Melanocyte of skin (primary cell): ENCODE data around the gene CLCA1. TPM values are rescaled to one million over a fixed set of nuclear protein-coding genes. Genes with fewer than 3 reads are reported as not detected.

Source experiments
- total RNA-seq, 2 donors: library from RNA; depleted of rRNA; stranded (reverse); fragments of >200 nt; gene quantifications; 2 replicates each; pipeline ENCODE4 v1.2.3, GENCODE V29; 2012

The CLCA1 gene, protein sequence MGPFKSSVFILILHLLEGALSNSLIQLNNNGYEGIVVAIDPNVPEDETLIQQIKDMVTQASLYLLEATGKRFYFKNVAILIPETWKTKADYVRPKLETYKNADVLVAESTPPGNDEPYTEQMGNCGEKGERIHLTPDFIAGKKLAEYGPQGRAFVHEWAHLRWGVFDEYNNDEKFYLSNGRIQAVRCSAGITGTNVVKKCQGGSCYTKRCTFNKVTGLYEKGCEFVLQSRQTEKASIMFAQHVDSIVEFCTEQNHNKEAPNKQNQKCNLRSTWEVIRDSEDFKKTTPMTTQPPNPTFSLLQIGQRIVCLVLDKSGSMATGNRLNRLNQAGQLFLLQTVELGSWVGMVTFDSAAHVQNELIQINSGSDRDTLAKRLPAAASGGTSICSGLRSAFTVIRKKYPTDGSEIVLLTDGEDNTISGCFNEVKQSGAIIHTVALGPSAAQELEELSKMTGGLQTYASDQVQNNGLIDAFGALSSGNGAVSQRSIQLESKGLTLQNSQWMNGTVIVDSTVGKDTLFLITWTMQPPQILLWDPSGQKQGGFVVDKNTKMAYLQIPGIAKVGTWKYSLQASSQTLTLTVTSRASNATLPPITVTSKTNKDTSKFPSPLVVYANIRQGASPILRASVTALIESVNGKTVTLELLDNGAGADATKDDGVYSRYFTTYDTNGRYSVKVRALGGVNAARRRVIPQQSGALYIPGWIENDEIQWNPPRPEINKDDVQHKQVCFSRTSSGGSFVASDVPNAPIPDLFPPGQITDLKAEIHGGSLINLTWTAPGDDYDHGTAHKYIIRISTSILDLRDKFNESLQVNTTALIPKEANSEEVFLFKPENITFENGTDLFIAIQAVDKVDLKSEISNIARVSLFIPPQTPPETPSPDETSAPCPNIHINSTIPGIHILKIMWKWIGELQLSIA
- total RNA-seq, result not detected

GRCh38 chr1:86468501-86468977 is at the start of gene CLCA1:
Gene CLCA1 (plus strand): TSS chr1:86468927. CDS start chr1:86468972, 45 bp downstream.

DNA sequence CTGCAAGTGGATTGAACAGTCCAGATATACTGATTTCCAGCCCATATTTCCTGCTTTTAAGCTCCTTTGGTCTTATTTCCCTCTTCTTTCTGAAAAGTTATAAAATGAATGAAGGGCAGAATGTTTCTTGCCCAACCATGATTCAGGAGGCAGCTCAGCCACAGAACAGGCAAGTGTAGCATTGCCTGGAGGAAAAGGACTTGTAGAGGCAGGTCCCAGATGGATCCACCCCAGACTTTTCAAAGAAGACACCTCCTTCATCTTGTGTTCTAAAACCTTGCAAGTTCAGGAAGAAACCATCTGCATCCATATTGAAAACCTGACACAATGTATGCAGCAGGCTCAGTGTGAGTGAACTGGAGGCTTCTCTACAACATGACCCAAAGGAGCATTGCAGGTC is 44.9 kb upstream of the CLCA1 start, which contains the start of gene CLCA2:
CLCA2 (plus strand) TSS at position 299 of the 400 bp plus-strand sequence; CDS start at position 376, 77 bp downstream.

DNA sequence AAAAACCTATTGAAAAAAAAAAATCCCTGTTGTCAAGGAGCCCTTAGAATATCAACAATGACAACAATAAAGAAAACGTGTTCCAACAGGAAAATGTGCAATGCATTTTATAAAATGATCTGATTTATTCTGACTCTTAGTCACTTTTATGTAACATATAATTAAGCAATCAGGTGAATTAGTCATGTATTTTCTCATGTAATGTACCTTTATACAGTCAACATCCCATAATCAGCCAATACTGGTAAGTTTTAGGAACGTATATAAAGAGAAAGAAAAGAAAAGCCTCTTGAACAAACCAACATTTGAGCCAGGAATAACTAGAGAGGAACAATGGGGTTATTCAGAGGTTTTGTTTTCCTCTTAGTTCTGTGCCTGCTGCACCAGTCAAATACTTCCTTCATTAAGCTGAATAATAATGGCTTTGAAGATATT is 78.1 kb downstream of the CLCA1 start, which contains the start of gene CLCA4:
CLCA4 (plus strand) TSS at position 292 of the 435 bp plus-strand sequence; CDS start at position 334, 42 bp downstream.

Other genes with a start within 250 kb of the CLCA1 start
- 10 to 100 TPM; 30.3 to 32.6 TPM for gene ODF2L, start 72.6 kb upstream of the CLCA1 start, total RNA-seq
- gene CLCA2, start 44.8 kb upstream of the CLCA1 start, total RNA-seq, result under 1 TPM; under 0.01 TPM
- not detected for gene CLCA4, start 78.2 kb downstream of the CLCA1 start, total RNA-seq
- 10 to 100 TPM; 25.6 to 25.8 TPM for gene SH3GLB1, start 235.6 kb downstream of the CLCA1 start, total RNA-seq